Activated CD8-positive, alpha-beta T cell treated with anti-CD3 and anti-CD28 coated beads for 36 hours (primary cell): Measurements from ENCODE around the gene SYT9. TPM values are rescaled to one million over a fixed set of nuclear protein-coding genes. Genes with fewer than 3 reads are reported as not detected.

ENCODE experiments used
- ATAC-seq: fragments of 200-7000 bp; cut with Tn5 transposase; one replicate; pipeline ENCODE4 v1.10.0; 2021; ENCODE audit warnings: mild to moderate bottlenecking, moderate library complexity
- CTCF ChIA-PET: fragments of 350-600 bp; sonication (Branson Sonifier 250); formaldehyde crosslinking; loops from one replicate; lab custom pipeline; 2021; ENCODE audit warnings: antibody characterized with exemption; lab: Charles Lee
- POLR2A ChIA-PET: fragments of 350-600 bp; sonication (Branson Sonifier 250); formaldehyde crosslinking; loops from one replicate; lab custom pipeline; 2021; ENCODE audit warnings: antibody characterized with exemption; lab: Charles Lee
- DNase-seq: peaks from one replicate; pipeline ENCODE4 v3.0.0-alpha.2; 2020
- H3K27ac Mint-ChIP-seq: one replicate; pipeline ENCODE4 v1.8.0; 2021; ENCODE audit warnings: mild to moderate bottlenecking, mixed read lengths
- H3K27me3 Mint-ChIP-seq: one replicate; pipeline ENCODE4 v1.8.0; 2021; ENCODE audit warnings: mixed read lengths
- H3K36me3 Mint-ChIP-seq: one replicate; pipeline ENCODE4 v1.8.0; 2021; ENCODE audit warnings: low read depth, mixed read lengths
- H3K4me1 Mint-ChIP-seq: one replicate; pipeline ENCODE4 v1.8.0; 2021; ENCODE audit warnings: low read depth, mixed read lengths
- H3K4me3 Mint-ChIP-seq: one replicate; pipeline ENCODE4 v1.8.0; 2021; ENCODE audit warnings: mild to moderate bottlenecking, moderate library complexity, mixed read lengths
- H3K9me3 Mint-ChIP-seq: one replicate; pipeline ENCODE4 v1.8.0; 2021; ENCODE audit warnings: mixed read lengths
- intact Hi-C: fragments of 100-400 bp; cut with micrococcal nuclease; formaldehyde crosslinking; loops from one replicate; pipeline ENCODE4 v1.10.0; 2022
- total RNA-seq, 2 experiments: library from RNA; stranded (reverse); gene quantifications; one replicate each; pipeline ENCODE4 v1.2.3, GENCODE V29; 2021
- TF ChIP-seq, protein P1 (sequence below): fragments of 200-600 bp; IDR thresholded peaks from one replicate; pipeline ENCODE4 v1.8.0; 2022; ENCODE audit warnings: antibody characterized with exemption, mild to moderate bottlenecking

SYT9 gene
- total RNA-seq, 2 experiments from 2014 or later: not detected

- Mint-ChIP-seq H3K9me3 (no peaks in the 10 kb centered on the region), H3K4me3 (no peak overlapping the region), H3K27ac (no peak overlapping the region), H3K4me1 (peaks cover 15% of the 10 kb centered on the region), H3K27me3 (no peaks in the 10 kb centered on the region), H3K36me3 (no peaks in the 10 kb centered on the region)
- intact Hi-C loops: loop anchor here (10.0 kb wide), 1 partner anchor 185 kb away; no protein-coding TSS in a partner anchor
- ChIA-PET CTCF (interaction anchor here (0.8 to 1.2 kb wide), 3 partner anchors 12 to 61 kb away, joined by 3 to 5 read pairs (median 4); no protein-coding TSS in a partner anchor), POLR2A (no interaction called here)
- TF ChIP-seq, protein P1, sequence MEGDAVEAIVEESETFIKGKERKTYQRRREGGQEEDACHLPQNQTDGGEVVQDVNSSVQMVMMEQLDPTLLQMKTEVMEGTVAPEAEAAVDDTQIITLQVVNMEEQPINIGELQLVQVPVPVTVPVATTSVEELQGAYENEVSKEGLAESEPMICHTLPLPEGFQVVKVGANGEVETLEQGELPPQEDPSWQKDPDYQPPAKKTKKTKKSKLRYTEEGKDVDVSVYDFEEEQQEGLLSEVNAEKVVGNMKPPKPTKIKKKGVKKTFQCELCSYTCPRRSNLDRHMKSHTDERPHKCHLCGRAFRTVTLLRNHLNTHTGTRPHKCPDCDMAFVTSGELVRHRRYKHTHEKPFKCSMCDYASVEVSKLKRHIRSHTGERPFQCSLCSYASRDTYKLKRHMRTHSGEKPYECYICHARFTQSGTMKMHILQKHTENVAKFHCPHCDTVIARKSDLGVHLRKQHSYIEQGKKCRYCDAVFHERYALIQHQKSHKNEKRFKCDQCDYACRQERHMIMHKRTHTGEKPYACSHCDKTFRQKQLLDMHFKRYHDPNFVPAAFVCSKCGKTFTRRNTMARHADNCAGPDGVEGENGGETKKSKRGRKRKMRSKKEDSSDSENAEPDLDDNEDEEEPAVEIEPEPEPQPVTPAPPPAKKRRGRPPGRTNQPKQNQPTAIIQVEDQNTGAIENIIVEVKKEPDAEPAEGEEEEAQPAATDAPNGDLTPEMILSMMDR: no peak
- DNase-seq (no peak), ATAC-seq (no peak)
Observed at GRCh38 chr11:7509966-7510365, 258.3 kb downstream of the SYT9 start.

GRCh38 chr11:7511401-7511800 lies 259.7 kb downstream of the SYT9 start:
- peaks cover 4% of the 10 kb centered on the region for H3K27me3 Mint-ChIP-seq
- ChIA-PET CTCF (interaction anchor here (1.0 to 2.5 kb wide), 3 partner anchors 19 to 91 kb away, joined by 3 to 7 read pairs (median 3); no protein-coding TSS in a partner anchor), POLR2A (no interaction called here)
- intact Hi-C loops: loop anchor here (10.0 kb wide), 1 partner anchor 183 kb away; no protein-coding TSS in a partner anchor
- ATAC-seq: no peak
- peaks cover 25% of the 10 kb centered on the region for H3K4me1 Mint-ChIP-seq
- H3K27ac Mint-ChIP-seq: no peak overlapping the region
- no peaks in the 10 kb centered on the region for H3K9me3 Mint-ChIP-seq
- no peaks in the 10 kb centered on the region for H3K36me3 Mint-ChIP-seq
- H3K4me3 Mint-ChIP-seq: no peak overlapping the region
- DNase-seq: no peak
- TF ChIP-seq, protein P1: no peak

GRCh38 chr11:7512525-7513233 lies 261.0 kb downstream of the SYT9 start:
- Mint-ChIP-seq H3K36me3 (no peaks in the 10 kb centered on the region), H3K4me1 (peaks cover 25% of the 10 kb centered on the region), H3K4me3 (peak overlapping the region; percentile 86), H3K9me3 (no peaks in the 10 kb centered on the region), H3K27ac (peak overlapping the region; percentile 90), H3K27me3 (peaks cover 4% of the 10 kb centered on the region)
- TF ChIP-seq, protein P1: no peak
- peak; percentile 29 for ATAC-seq
- DNase-seq: peak; percentile 58
- intact Hi-C loops: loop anchor here (2.0 to 10.0 kb wide), 2 partner anchors 152 to 182 kb away; no protein-coding TSS in a partner anchor
- ChIA-PET CTCF (interaction anchor here (0.6 to 2.6 kb wide), 26 partner anchors 9 to 182 kb away, joined by 3 to 12 read pairs (median 4); partner anchors contain the start of gene OLFML1), POLR2A (interaction anchor here (0.7 to 1.5 kb wide), 4 partner anchors 8 to 474 kb away, joined by 3 to 6 read pairs (median 3); partner anchors contain the start of gene EIF3F)

- Mint-ChIP-seq H3K4me3 (peak within 1 kb of the TSS; percentile 86), H3K36me3 (no peaks in the 10 kb centered on the region), H3K4me1 (peaks cover 25% of the 10 kb centered on the region), H3K27me3 (peaks cover 4% of the 10 kb centered on the region), H3K9me3 (no peaks in the 10 kb centered on the region), H3K27ac (peak within 1 kb of the TSS; percentile 90)
- TF ChIP-seq, protein P1: peak; percentile 93
- CTCF ChIA-PET: interaction anchor here (0.5 to 2.6 kb wide), 25 partner anchors 8 to 785 kb away, joined by 3 to 12 read pairs (median 4); partner anchors contain the start of gene OLFML1
- ATAC-seq (peak; percentile 89), DNase-seq (peak; percentile 82)
- intact Hi-C loops: loop anchor here (2.0 to 10.0 kb wide), 2 partner anchors 151 to 181 kb away; no protein-coding TSS in a partner anchor
- POLR2A ChIA-PET: interaction anchor here (0.7 to 1.5 kb wide), 5 partner anchors 7 to 473 kb away, joined by 3 to 6 read pairs (median 3); partner anchors contain the start of gene EIF3F
Observed at GRCh38 chr11:7513234-7514098, 261.8 kb downstream of the SYT9 start, which contains the start of gene PPFIBP2. Gene PPFIBP2 (plus strand): TSS chr11:7513999. CDS start chr11:7549476, 35,477 bp downstream.
